Left lung (tissue), 10 donors: ENCODE results near the gene CEACAM4. TPM values are rescaled to one million over a fixed set of nuclear protein-coding genes. Genes with fewer than 3 reads are reported as not detected.

Experiments
- ATAC-seq: fragments of 200-7000 bp; cut with Tn5 transposase; one replicate; pipeline ENCODE4 v1.9.1; 2020; ENCODE audit warnings: moderate library complexity
- DNase-seq, 4 donors: peaks; one replicate each; pipeline ENCODE4 v3.0.0-alpha.2; 2013 to 2020
- H3K27ac ChIP-seq, 2 donors: fragments of 200-600 bp; sonication (generic) in 1 of 2; one replicate each; pipeline versions ENCODE4 v1.5.0 to v1.8.0; 2020 to 2021
- H3K27me3 ChIP-seq, 2 donors: fragments of 200-600 bp; sonication (generic) in 1 of 2; one replicate each; pipeline versions ENCODE4 v1.5.0 to v1.8.0; 2020 to 2021
- H3K36me3 ChIP-seq, 2 donors: fragments of 200-600 bp; sonication (generic) in 1 of 2; one replicate each; pipeline versions ENCODE4 v1.5.0 to v1.8.0; 2020 to 2021
- H3K4me1 ChIP-seq, 2 donors: fragments of 200-600 bp; one replicate each; pipeline ENCODE4 v1.8.0; 2021
- H3K4me3 ChIP-seq, 2 donors: fragments of 200-600 bp; sonication (generic) in 1 of 2; one replicate each; pipeline versions ENCODE4 v1.5.0 to v1.8.0; 2020 to 2021; ENCODE audit warnings: mild to moderate bottlenecking in 1 of 2
- H3K9me3 ChIP-seq, 2 donors: fragments of 200-600 bp; sonication (generic) in 1 of 2; one replicate each; pipeline versions ENCODE4 v1.5.0 to v1.8.0; 2020 to 2021
- intact Hi-C, 2 donors: fragments of 100-400 bp; cut with DNase I; formaldehyde crosslinking; loops; one replicate each; pipeline versions ENCODE4 v1.11.2 to v1.14.2; 2022
- polyA plus RNA-seq, 6 donors: library from polyadenylated mRNA; unstranded; fragments of 120-200 nt; gene quantifications; one replicate each; pipeline ENCODE4 v1.2.1, GENCODE V29; 2013; ENCODE audit not compliant: insufficient read length in 6 of 6
- total RNA-seq, 2 donors: library from RNA; stranded (reverse); fragmentation: NEBNext Ultra II Directional; extraction: Animal tissue kit (Norgen Biotek cat#: 25700); gene quantifications; one replicate each; pipeline ENCODE4 v1.2.1, GENCODE V29; 2021
- TF ChIP-seq, protein P1 (sequence below), 2 donors: fragments of 200-600 bp; sonication (generic) in 1 of 2; IDR thresholded peaks; one replicate each; pipeline versions ENCODE4 v1.5.0 to v1.8.0; 2021; ENCODE audit warnings: antibody characterized with exemption in 2 of 2
- donor health status: DM: no; HTN: yes; CAD: no.
- donor health status: DM: no; HTN: no; CAD: no.

CEACAM4 gene
- total and polyA plus RNA-seq, 8 donors, result 0.13 to 13.7 (median 0.28) TPM; not detected in 3

- Histone ChIP-seq H3K36me3 (no peaks in the 10 kb centered on the region), H3K4me1 (peaks cover 0 to 68% of the 10 kb centered on the region in 2 donors), H3K27me3 (peaks cover 0 to 26% of the 10 kb centered on the region in 2 donors), H3K27ac (peak overlapping the region in 1 of 2 donors; percentile 76), H3K4me3 (peak overlapping the region in 1 of 2 donors; percentile 38), H3K9me3 (peaks cover 0 to 2% of the 10 kb centered on the region in 2 donors)
- intact Hi-C loops, result no loop called here
- TF ChIP-seq, protein P1, sequence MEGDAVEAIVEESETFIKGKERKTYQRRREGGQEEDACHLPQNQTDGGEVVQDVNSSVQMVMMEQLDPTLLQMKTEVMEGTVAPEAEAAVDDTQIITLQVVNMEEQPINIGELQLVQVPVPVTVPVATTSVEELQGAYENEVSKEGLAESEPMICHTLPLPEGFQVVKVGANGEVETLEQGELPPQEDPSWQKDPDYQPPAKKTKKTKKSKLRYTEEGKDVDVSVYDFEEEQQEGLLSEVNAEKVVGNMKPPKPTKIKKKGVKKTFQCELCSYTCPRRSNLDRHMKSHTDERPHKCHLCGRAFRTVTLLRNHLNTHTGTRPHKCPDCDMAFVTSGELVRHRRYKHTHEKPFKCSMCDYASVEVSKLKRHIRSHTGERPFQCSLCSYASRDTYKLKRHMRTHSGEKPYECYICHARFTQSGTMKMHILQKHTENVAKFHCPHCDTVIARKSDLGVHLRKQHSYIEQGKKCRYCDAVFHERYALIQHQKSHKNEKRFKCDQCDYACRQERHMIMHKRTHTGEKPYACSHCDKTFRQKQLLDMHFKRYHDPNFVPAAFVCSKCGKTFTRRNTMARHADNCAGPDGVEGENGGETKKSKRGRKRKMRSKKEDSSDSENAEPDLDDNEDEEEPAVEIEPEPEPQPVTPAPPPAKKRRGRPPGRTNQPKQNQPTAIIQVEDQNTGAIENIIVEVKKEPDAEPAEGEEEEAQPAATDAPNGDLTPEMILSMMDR (IDR thresholded peaks at IDR 0.05), result no peak
- ATAC-seq (no peak), DNase-seq (no peak)
Measured at GRCh38 chr19:41624937-41625336, 1.9 kb downstream of the CEACAM4 start.

GRCh38 chr19:41624515-41624914 is 2.4 kb downstream of the CEACAM4 start:
- H3K4me3 ChIP-seq, result peak overlapping the region in 1 of 2 donors; percentile 38
- peaks cover 0 to 26% of the 10 kb centered on the region in 2 donors for H3K27me3 ChIP-seq
- DNase-seq (no peak), ATAC-seq (no peak)
- H3K27ac ChIP-seq, result peak overlapping the region in 1 of 2 donors; percentile 76
- H3K9me3 ChIP-seq, result no peaks in the 10 kb centered on the region
- no peaks in the 10 kb centered on the region for H3K36me3 ChIP-seq
- peaks cover 0 to 72% of the 10 kb centered on the region in 2 donors for H3K4me1 ChIP-seq
- TF ChIP-seq, protein P1 (IDR thresholded peaks at IDR 0.05), result no peak
- intact Hi-C loops, result no loop called here

GRCh38 chr19:41623360-41623759 is 3.5 kb downstream of the CEACAM4 start:
- no peak for DNase-seq
- ATAC-seq, result no peak
- Histone ChIP-seq H3K4me3 (peak overlapping the region in 1 of 2 donors; percentile 38), H3K27ac (peak overlapping the region in 1 of 2 donors; percentile 76), H3K9me3 (no peaks in the 10 kb centered on the region), H3K4me1 (peaks cover 0 to 84% of the 10 kb centered on the region in 2 donors), H3K27me3 (peaks cover 0 to 25% of the 10 kb centered on the region in 2 donors), H3K36me3 (no peaks in the 10 kb centered on the region)
- TF ChIP-seq, protein P1 (IDR thresholded peaks at IDR 0.05), result no peak
- intact Hi-C loops, result no loop called here

GRCh38 chr19:41621654-41622053 is 5.2 kb downstream of the CEACAM4 start:
- H3K4me3 ChIP-seq, result peak overlapping the region in 1 of 2 donors; percentile 11
- DNase-seq, result no peak

DNA sequence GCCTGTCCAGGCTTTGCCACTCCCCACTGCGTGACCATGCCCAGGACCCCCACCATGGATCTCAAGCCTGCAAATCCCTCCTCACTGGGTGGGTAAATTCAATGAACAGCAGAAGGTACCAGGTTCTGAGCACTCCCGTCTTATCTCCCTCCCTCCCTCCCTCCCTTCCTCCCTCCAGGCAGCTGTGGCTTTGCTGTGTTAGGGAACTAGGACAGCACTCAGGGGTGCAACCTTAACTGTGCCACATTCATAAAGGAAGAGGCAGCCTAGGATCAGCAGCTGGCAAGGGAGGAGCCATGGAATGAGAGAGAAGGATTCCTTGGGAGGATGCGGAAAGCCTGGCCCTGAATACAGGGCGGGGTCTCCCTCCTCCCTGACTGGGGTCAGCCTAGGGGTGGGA is 5.6 kb downstream of the CEACAM4 start:
- H3K27ac ChIP-seq, result peak overlapping the region in 1 of 2 donors; percentile 76
- H3K4me1 ChIP-seq, result peaks cover 0 to 87% of the 10 kb centered on the region in 2 donors
- peaks cover 0 to 7% of the 10 kb centered on the region in 2 donors for H3K27me3 ChIP-seq
- no peaks in the 10 kb centered on the region for H3K9me3 ChIP-seq
- peak overlapping the region in 1 of 2 donors; percentile 11 for H3K4me3 ChIP-seq
- intact Hi-C loops, result no loop called here
- TF ChIP-seq, protein P1 (IDR thresholded peaks at IDR 0.05), result no peak
- DNase-seq (no peak), ATAC-seq (no peak)
- no peaks in the 10 kb centered on the region for H3K36me3 ChIP-seq

More at GRCh38 chr19:41621654-41622053, 5.2 kb downstream of the CEACAM4 start:
- H3K27ac ChIP-seq, result peak overlapping the region in 1 of 2 donors; percentile 76
- peaks cover 0 to 83% of the 10 kb centered on the region in 2 donors for H3K4me1 ChIP-seq
- H3K27me3 ChIP-seq, result peaks cover 0 to 8% of the 10 kb centered on the region in 2 donors
- TF ChIP-seq, protein P1 (IDR thresholded peaks at IDR 0.05), result no peak
- intact Hi-C loops, result no loop called here
- peak; percentile 28 for ATAC-seq
- H3K36me3 ChIP-seq, result no peaks in the 10 kb centered on the region
- no peaks in the 10 kb centered on the region for H3K9me3 ChIP-seq
